ENCODE measurements around the gene AJAP1.

DNA sequence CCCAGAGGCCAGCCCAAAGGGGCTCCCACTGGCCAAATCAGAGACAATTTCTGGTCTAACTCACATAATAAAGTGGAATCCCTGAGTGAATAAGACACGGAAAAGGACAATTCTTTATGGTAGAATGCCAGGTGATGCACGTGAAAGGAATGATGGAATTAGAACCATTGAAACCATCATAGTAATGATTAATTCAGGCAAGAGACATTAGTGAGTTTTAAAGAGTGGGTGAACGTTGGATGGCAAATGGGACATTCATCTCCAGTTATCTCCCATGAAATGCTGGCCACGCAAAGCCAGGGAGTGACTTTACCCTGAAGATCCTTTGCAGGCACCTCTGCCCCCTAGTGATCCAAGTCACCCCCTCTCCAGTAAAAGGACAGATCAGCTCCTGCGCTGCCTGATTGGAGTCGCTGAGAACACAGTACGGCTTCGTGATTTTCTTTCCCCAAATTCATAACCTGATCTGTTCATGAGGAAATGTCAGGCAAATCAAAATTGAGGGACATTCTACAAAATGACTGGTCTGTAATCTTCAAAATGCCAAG is 87.5 kb downstream of the AJAP1 start:
- TF ChIP-seq POLR2A (IDR thresholded peaks at IDR 0.05): no peak
- TF ChIP-seq, protein P1, sequence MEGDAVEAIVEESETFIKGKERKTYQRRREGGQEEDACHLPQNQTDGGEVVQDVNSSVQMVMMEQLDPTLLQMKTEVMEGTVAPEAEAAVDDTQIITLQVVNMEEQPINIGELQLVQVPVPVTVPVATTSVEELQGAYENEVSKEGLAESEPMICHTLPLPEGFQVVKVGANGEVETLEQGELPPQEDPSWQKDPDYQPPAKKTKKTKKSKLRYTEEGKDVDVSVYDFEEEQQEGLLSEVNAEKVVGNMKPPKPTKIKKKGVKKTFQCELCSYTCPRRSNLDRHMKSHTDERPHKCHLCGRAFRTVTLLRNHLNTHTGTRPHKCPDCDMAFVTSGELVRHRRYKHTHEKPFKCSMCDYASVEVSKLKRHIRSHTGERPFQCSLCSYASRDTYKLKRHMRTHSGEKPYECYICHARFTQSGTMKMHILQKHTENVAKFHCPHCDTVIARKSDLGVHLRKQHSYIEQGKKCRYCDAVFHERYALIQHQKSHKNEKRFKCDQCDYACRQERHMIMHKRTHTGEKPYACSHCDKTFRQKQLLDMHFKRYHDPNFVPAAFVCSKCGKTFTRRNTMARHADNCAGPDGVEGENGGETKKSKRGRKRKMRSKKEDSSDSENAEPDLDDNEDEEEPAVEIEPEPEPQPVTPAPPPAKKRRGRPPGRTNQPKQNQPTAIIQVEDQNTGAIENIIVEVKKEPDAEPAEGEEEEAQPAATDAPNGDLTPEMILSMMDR (IDR thresholded peaks at IDR 0.05): no peak
